ENCODE measurements around the gene BEX2. TPM values are rescaled to one million over a fixed set of nuclear protein-coding genes. Genes with fewer than 3 reads are reported as not detected.

Gene BEX2
- total RNA-seq, 1 donor from 2014 or later: 12.6 TPM

DNA sequence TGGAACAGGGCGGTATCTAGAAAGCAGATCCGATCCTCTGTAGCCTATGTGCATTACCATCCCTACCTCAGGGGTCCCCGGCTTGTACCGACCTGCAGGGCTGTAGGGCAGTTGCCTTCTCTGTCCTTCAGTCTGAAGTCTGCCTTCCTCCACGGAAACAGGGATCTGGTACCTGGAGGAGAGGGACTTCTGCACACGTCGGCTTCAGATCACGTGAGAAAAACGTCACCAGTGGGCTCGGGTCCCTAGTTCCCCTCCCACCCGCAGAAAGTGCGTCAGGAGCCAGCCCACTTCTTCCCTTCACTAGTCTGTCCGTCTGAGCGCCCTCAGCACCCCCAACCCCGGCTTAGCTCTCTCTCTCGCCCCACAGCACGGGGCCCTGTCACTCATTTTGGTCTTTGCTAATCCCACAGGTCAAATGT is 34.2 kb downstream of the BEX2 start, which contains the start of gene TCEAL5:
Gene TCEAL5 (minus strand): TSS at position 170 of the 422 bp plus-strand sequence. CDS start 2,187 bp downstream, outside the sequence.
- no peaks in the 10 kb centered on the region for H3K79me2 ChIP-seq (ENCODE audit: insufficient read depth, low read length)
- no peak within 1 kb of the TSS for H2AFZ ChIP-seq (ENCODE audit: low read depth, low read length)
- H3K4me3 ChIP-seq (ENCODE audit: insufficient read depth, low read depth, low read length): no peak within 1 kb of the TSS
- Mint-ChIP-seq H3K4me1 (ENCODE audit: low read depth, unreplicated experiment) (no peaks in the 10 kb centered on the region), H3K27ac (ENCODE audit: unreplicated experiment) (no peak within 1 kb of the TSS), H3K4me3 (ENCODE audit: unreplicated experiment) (no peak within 1 kb of the TSS), H3K36me3 (ENCODE audit: low read depth, unreplicated experiment) (no peaks in the 10 kb centered on the region), H3K27me3 (ENCODE audit: low read depth, unreplicated experiment) (peaks cover 42% of the 10 kb centered on the region), H3K9me3 (ENCODE audit: unreplicated experiment) (no peaks in the 10 kb centered on the region)
- H3K4me2 ChIP-seq (ENCODE audit: low read length): peak within 1 kb of the TSS; percentile 62
- no peaks in the 10 kb centered on the region for H3K4me1 ChIP-seq (ENCODE audit: insufficient read depth, low read length)
- TF ChIP-seq EZH2 (IDR thresholded peaks at IDR 0.05; ENCODE audit: insufficient read depth, low read length): no peak
- TF ChIP-seq, protein P1, sequence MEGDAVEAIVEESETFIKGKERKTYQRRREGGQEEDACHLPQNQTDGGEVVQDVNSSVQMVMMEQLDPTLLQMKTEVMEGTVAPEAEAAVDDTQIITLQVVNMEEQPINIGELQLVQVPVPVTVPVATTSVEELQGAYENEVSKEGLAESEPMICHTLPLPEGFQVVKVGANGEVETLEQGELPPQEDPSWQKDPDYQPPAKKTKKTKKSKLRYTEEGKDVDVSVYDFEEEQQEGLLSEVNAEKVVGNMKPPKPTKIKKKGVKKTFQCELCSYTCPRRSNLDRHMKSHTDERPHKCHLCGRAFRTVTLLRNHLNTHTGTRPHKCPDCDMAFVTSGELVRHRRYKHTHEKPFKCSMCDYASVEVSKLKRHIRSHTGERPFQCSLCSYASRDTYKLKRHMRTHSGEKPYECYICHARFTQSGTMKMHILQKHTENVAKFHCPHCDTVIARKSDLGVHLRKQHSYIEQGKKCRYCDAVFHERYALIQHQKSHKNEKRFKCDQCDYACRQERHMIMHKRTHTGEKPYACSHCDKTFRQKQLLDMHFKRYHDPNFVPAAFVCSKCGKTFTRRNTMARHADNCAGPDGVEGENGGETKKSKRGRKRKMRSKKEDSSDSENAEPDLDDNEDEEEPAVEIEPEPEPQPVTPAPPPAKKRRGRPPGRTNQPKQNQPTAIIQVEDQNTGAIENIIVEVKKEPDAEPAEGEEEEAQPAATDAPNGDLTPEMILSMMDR (IDR thresholded peaks at IDR 0.05; ENCODE audit: insufficient read depth, low read depth, low read length): no peak
- peaks cover 15% of the 10 kb centered on the region for H3K27me3 ChIP-seq (ENCODE audit: insufficient read depth, low read length)
- no peaks in the 10 kb centered on the region for H3K36me3 ChIP-seq (ENCODE audit: insufficient read depth, low read length)
- DNase-seq (ENCODE audit: low read depth) (no peak), FAIRE-seq (no peak)
- no peak within 1 kb of the TSS for H3K27ac ChIP-seq (ENCODE audit: low read depth, low read length)
- no peak within 1 kb of the TSS for H3K9ac ChIP-seq (ENCODE audit: low read length)
- no peaks in the 10 kb centered on the region for H4K20me1 ChIP-seq (ENCODE audit: insufficient read depth, low read length)
- H3K9me3 ChIP-seq (ENCODE audit: insufficient read depth, low read depth, low read length): no peaks in the 10 kb centered on the region

DNA sequence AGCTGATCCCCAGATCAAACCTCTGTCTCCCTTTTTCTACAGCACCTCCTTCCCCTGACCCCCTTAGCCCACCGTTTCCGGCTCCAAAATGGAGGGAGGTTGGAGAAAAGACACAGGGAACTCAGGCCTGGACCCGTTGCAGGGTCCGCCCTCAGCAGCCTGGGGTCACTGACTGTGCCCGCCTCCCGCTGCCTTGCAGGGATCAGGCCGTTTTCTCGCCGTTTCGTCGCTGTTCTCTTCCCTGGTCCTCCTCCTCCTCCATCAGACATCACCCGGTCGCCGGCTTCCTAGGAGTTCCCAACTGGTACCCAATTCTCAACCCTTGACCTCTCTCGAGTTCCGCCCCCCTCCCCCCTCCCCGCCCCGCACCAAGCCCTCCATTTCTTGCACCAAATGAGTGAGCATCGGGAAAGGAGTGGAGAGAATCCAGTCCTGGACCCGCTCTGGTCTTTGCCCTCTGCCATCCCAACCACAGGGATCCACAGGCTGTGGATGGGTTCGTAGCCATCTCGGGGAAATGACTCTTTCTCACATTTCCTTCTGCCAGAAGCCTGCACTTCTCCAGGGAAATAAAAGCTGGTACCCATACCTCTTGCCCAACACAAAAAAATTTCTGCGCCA is 34.7 kb downstream of the BEX2 start:
- Mint-ChIP-seq H3K27me3 (ENCODE audit: low read depth, unreplicated experiment) (peaks cover 42% of the 10 kb centered on the region), H3K36me3 (ENCODE audit: low read depth, unreplicated experiment) (no peaks in the 10 kb centered on the region), H3K4me1 (ENCODE audit: low read depth, unreplicated experiment) (no peaks in the 10 kb centered on the region), H3K4me3 (ENCODE audit: unreplicated experiment) (no peak overlapping the region), H3K27ac (ENCODE audit: unreplicated experiment) (no peak overlapping the region), H3K9me3 (ENCODE audit: unreplicated experiment) (no peaks in the 10 kb centered on the region)
- Histone ChIP-seq H3K9ac (ENCODE audit: low read length) (no peak overlapping the region), H3K27me3 (ENCODE audit: insufficient read depth, low read length) (peaks cover 15% of the 10 kb centered on the region), H3K27ac (ENCODE audit: low read depth, low read length) (no peak overlapping the region), H2AFZ (ENCODE audit: low read depth, low read length) (no peak overlapping the region), H4K20me1 (ENCODE audit: insufficient read depth, low read length) (no peaks in the 10 kb centered on the region), H3K9me3 (ENCODE audit: insufficient read depth, low read depth, low read length) (no peaks in the 10 kb centered on the region), H3K4me1 (ENCODE audit: insufficient read depth, low read length) (no peaks in the 10 kb centered on the region), H3K36me3 (ENCODE audit: insufficient read depth, low read length) (no peaks in the 10 kb centered on the region), H3K4me3 (ENCODE audit: insufficient read depth, low read depth, low read length) (no peak overlapping the region), H3K79me2 (ENCODE audit: insufficient read depth, low read length) (no peaks in the 10 kb centered on the region), H3K4me2 (ENCODE audit: low read length) (peak overlapping the region; percentile 62)
- no peak for FAIRE-seq
- TF ChIP-seq, protein P1 (IDR thresholded peaks at IDR 0.05; ENCODE audit: insufficient read depth, low read depth, low read length): no peak
- TF ChIP-seq EZH2 (IDR thresholded peaks at IDR 0.05; ENCODE audit: insufficient read depth, low read length): no peak
- no peak for DNase-seq (ENCODE audit: low read depth)

DNA sequence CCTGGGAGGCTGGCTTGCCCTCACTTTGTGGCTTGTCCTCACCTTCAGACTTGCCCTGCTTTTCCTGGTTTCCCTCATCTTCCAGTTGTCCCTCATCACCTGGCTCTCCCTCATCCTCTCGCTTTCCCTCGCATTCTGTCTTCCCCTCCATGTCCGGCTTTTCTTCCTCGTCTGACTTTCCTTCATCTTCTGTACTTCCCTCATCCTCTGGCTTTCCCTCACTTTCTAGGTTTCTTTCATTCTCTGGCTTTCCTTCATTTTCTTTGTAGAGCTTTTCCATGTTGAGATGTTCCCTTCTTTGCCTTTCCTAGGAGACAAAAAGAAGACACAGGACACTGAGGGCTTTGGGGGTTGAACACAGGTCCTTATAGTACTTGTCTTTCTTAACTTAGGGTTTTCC is 36.5 kb downstream of the BEX2 start:
- Histone ChIP-seq H2AFZ (ENCODE audit: low read depth, low read length) (no peak overlapping the region), H3K27ac (ENCODE audit: low read depth, low read length) (no peak overlapping the region), H3K4me1 (ENCODE audit: insufficient read depth, low read length) (no peaks in the 10 kb centered on the region), H3K9ac (ENCODE audit: low read length) (no peak overlapping the region), H3K4me2 (ENCODE audit: low read length) (no peak overlapping the region), H3K4me3 (ENCODE audit: insufficient read depth, low read depth, low read length) (no peak overlapping the region), H3K9me3 (ENCODE audit: insufficient read depth, low read depth, low read length) (no peaks in the 10 kb centered on the region), H4K20me1 (ENCODE audit: insufficient read depth, low read length) (no peaks in the 10 kb centered on the region), H3K36me3 (ENCODE audit: insufficient read depth, low read length) (no peaks in the 10 kb centered on the region), H3K27me3 (ENCODE audit: insufficient read depth, low read length) (peaks cover 15% of the 10 kb centered on the region), H3K79me2 (ENCODE audit: insufficient read depth, low read length) (no peaks in the 10 kb centered on the region)
- no peaks in the 10 kb centered on the region for H3K9me3 Mint-ChIP-seq (ENCODE audit: unreplicated experiment)
- DNase-seq (ENCODE audit: low read depth) (no peak), FAIRE-seq (peak; percentile 50)
- no peaks in the 10 kb centered on the region for H3K36me3 Mint-ChIP-seq (ENCODE audit: low read depth, unreplicated experiment)
- H3K27ac Mint-ChIP-seq (ENCODE audit: unreplicated experiment): no peak overlapping the region
- H3K27me3 Mint-ChIP-seq (ENCODE audit: low read depth, unreplicated experiment): peaks cover 42% of the 10 kb centered on the region
- no peaks in the 10 kb centered on the region for H3K4me1 Mint-ChIP-seq (ENCODE audit: low read depth, unreplicated experiment)
- no peak overlapping the region for H3K4me3 Mint-ChIP-seq (ENCODE audit: unreplicated experiment)
- no peak for TF ChIP-seq EZH2 (IDR thresholded peaks at IDR 0.05; ENCODE audit: insufficient read depth, low read length)
- TF ChIP-seq, protein P1 (IDR thresholded peaks at IDR 0.05; ENCODE audit: insufficient read depth, low read depth, low read length): no peak
